Parathyroid adenoma (tissue), 2 donors: ENCODE data around the gene FARS2.

Experiments used
- H2AFZ ChIP-seq: fragments of 300-600 bp; sonication (generic); one replicate; pipeline ENCODE4 v1.7.0; 2017; ENCODE audit warnings: antibody characterized with exemption, mild to moderate bottlenecking
- H3K27ac ChIP-seq: fragments of 300-600 bp; sonication (generic); one replicate; pipeline ENCODE4 v1.7.0; 2017
- H3K27me3 ChIP-seq: fragments of 300-600 bp; sonication (generic); one replicate; pipeline ENCODE4 v1.7.0; 2017; ENCODE audit warnings: low read length; ENCODE audit not compliant: control insufficient read depth, insufficient read depth
- H3K36me3 ChIP-seq: fragments of 300-600 bp; sonication (generic); one replicate; pipeline ENCODE4 v1.7.0; 2017; ENCODE audit warnings: low read length; ENCODE audit not compliant: control insufficient read depth, insufficient read depth
- H3K4me1 ChIP-seq: fragments of 300-600 bp; sonication (generic); one replicate; pipeline ENCODE4 v1.7.0; 2017; ENCODE audit warnings: control low read depth
- H3K4me2 ChIP-seq: fragments of 300-600 bp; sonication (generic); one replicate; pipeline ENCODE4 v1.7.0; 2017; ENCODE audit warnings: low read length
- H3K4me3 ChIP-seq: fragments of 300-600 bp; sonication (generic); one replicate; pipeline ENCODE4 v1.7.0; 2017; ENCODE audit warnings: low read depth, low read length
- H3K79me2 ChIP-seq: fragments of 300-600 bp; sonication (generic); one replicate; pipeline ENCODE4 v1.7.0; 2017; ENCODE audit warnings: control low read depth
- H3K9ac ChIP-seq: fragments of 300-600 bp; sonication (generic); one replicate; pipeline ENCODE4 v1.7.0; 2017; ENCODE audit warnings: mild to moderate bottlenecking
- H3K9me3 ChIP-seq: fragments of 300-600 bp; sonication (generic); one replicate; pipeline ENCODE4 v1.7.0; 2017; ENCODE audit warnings: low read length; ENCODE audit not compliant: control insufficient read depth
- CTCF ChIP-seq: fragments of 300-600 bp; sonication (generic); IDR thresholded peaks from one replicate; pipeline ENCODE4 v1.7.0; 2017; ENCODE audit warnings: antibody characterized with exemption, mild to moderate bottlenecking
- donor health status: primary hyperparathyroidism.

Gene FARS2

GRCh38 chr6:5781966-5782556 lies 520.7 kb downstream of the FARS2 start:
- no peaks in the 10 kb centered on the region for H3K9me3 ChIP-seq
- H3K36me3 ChIP-seq = no peaks in the 10 kb centered on the region
- H3K27me3 ChIP-seq = no peaks in the 10 kb centered on the region
- no peak overlapping the region for H3K27ac ChIP-seq
- no peak for TF ChIP-seq CTCF
- H3K79me2 ChIP-seq = no peaks in the 10 kb centered on the region
- H3K4me1 ChIP-seq = no peaks in the 10 kb centered on the region
- H3K9ac ChIP-seq = no peak overlapping the region
- no peak overlapping the region for H3K4me2 ChIP-seq
- H3K4me3 ChIP-seq = no peak overlapping the region
- no peak overlapping the region for H2AFZ ChIP-seq

- no peak overlapping the region for H3K4me3 ChIP-seq
- no peaks in the 10 kb centered on the region for H3K27me3 ChIP-seq
- no peak for TF ChIP-seq CTCF
- H3K9ac ChIP-seq = no peak overlapping the region
- no peak overlapping the region for H2AFZ ChIP-seq
- no peaks in the 10 kb centered on the region for H3K36me3 ChIP-seq
- no peak overlapping the region for H3K4me2 ChIP-seq
- H3K79me2 ChIP-seq = no peaks in the 10 kb centered on the region
- no peaks in the 10 kb centered on the region for H3K9me3 ChIP-seq
- H3K27ac ChIP-seq = no peak overlapping the region
- H3K4me1 ChIP-seq = no peaks in the 10 kb centered on the region
Measured at GRCh38 chr6:5782783-5783547, 521.7 kb downstream of the FARS2 start.

- TF ChIP-seq CTCF = no peak
- H3K36me3 ChIP-seq = no peaks in the 10 kb centered on the region
- H3K4me2 ChIP-seq = no peak overlapping the region
- no peak overlapping the region for H2AFZ ChIP-seq
- H3K27ac ChIP-seq = no peak overlapping the region
- H3K4me3 ChIP-seq = no peak overlapping the region
- no peaks in the 10 kb centered on the region for H3K4me1 ChIP-seq
- H3K79me2 ChIP-seq = no peaks in the 10 kb centered on the region
- no peak overlapping the region for H3K9ac ChIP-seq
- no peaks in the 10 kb centered on the region for H3K27me3 ChIP-seq
- no peaks in the 10 kb centered on the region for H3K9me3 ChIP-seq
Measured at GRCh38 chr6:5783584-5784089, 522.3 kb downstream of the FARS2 start.

- H3K4me3 ChIP-seq = no peak overlapping the region
- no peak overlapping the region for H3K9ac ChIP-seq
- H3K4me1 ChIP-seq = no peaks in the 10 kb centered on the region
- H3K9me3 ChIP-seq = no peaks in the 10 kb centered on the region
- no peak overlapping the region for H2AFZ ChIP-seq
- no peak for TF ChIP-seq CTCF
- H3K27ac ChIP-seq = no peak overlapping the region
- H3K36me3 ChIP-seq = no peaks in the 10 kb centered on the region
- no peaks in the 10 kb centered on the region for H3K79me2 ChIP-seq
- H3K27me3 ChIP-seq = no peaks in the 10 kb centered on the region
- no peak overlapping the region for H3K4me2 ChIP-seq
Measured at GRCh38 chr6:5785249-5785648, 523.9 kb downstream of the FARS2 start.
